Sigmoid colon (tissue), 4 donors: ENCODE results near the gene CLDN11.

Source experiments
- CTCF ChIP-seq, 4 experiments: fragments of 450-650 bp in 3 of 4; fragments of 200-600 bp in 1 of 4; IDR thresholded peaks; one replicate each; pipeline ENCODE4 v1.5.1; 2016 to 2019; ENCODE audit warnings: antibody characterized with exemption in 4 of 4, mild to moderate bottlenecking in 3 of 4, moderate library complexity in 2 of 4
- EP300 ChIP-seq, 4 donors: sonication (generic); formaldehyde crosslinking; IDR thresholded peaks; one replicate each; pipeline ENCODE4 v1.6.1; 2017; ENCODE audit warnings: antibody characterized with exemption in 4 of 4
- POLR2A ChIP-seq, 2 donors: fragments of 450-650 bp; IDR thresholded peaks; one replicate each; pipeline ENCODE4 v1.6.1; 2016; ENCODE audit warnings: antibody characterized with exemption in 2 of 2, mild to moderate bottlenecking in 2 of 2, moderate library complexity in 2 of 2

- no peak for TF ChIP-seq CTCF (IDR thresholded peaks at IDR 0.05)
- TF ChIP-seq POLR2A (IDR thresholded peaks at IDR 0.05) = no peak
- TF ChIP-seq EP300 (IDR thresholded peaks at IDR 0.05) = no peak
These were observed 9.4 kb downstream of the CLDN11 start for GRCh38 chr3:170428095-170428494.
